ENCODE data around the gene TMCO5A. TPM values are rescaled to one million over a fixed set of nuclear protein-coding genes. Genes with fewer than 3 reads are reported as not detected.

TMCO5A gene
- total RNA-seq, 2 donors from 2014 or later: 2.8 TPM; not detected in 1

GRCh38 chr15:37931868-37932267 lies 2.6 kb upstream of the TMCO5A start:
- Histone ChIP-seq H3K9me3 (no peaks in the 10 kb centered on the region), H3K4me1 (replicated peaks) (no peaks in the 10 kb centered on the region), H3K27ac (no peak overlapping the region), H3K36me3 (no peaks in the 10 kb centered on the region), H3K27me3 (replicated peaks; ENCODE audit: insufficient read depth) (no peaks in the 10 kb centered on the region), H3K4me3 (no peak overlapping the region)
- intact Hi-C loops (cut with DNase I): no loop called here
- DNase-seq (ENCODE audit: low spot score): no peak
- 74% methylated on average over 1 of the region's 1 CpG for WGBS
- no peak for TF ChIP-seq POLR2AphosphoS5 (IDR thresholded peaks at IDR 0.05)
- no peak for TF ChIP-seq CTCF (IDR thresholded peaks at IDR 0.05)
- TF ChIP-seq POLR2A (IDR thresholded peaks at IDR 0.05): no peak

GRCh38 chr15:37932549-37932948 lies 1.9 kb upstream of the TMCO5A start:
- no peak overlapping the region for H3K27ac ChIP-seq
- H3K36me3 ChIP-seq: no peaks in the 10 kb centered on the region
- no peak overlapping the region for H3K4me3 ChIP-seq
- DNase-seq (ENCODE audit: low spot score): no peak
- intact Hi-C loops (cut with DNase I): no loop called here
- no peaks in the 10 kb centered on the region for H3K9me3 ChIP-seq
- TF ChIP-seq POLR2A (IDR thresholded peaks at IDR 0.05) (no peak), POLR2AphosphoS5 (IDR thresholded peaks at IDR 0.05) (no peak), CTCF (IDR thresholded peaks at IDR 0.05) (no peak)
- WGBS: 54% methylated on average over 3 of the region's 3 CpGs
- H3K4me1 ChIP-seq (replicated peaks): no peaks in the 10 kb centered on the region
- no peaks in the 10 kb centered on the region for H3K27me3 ChIP-seq (replicated peaks; ENCODE audit: insufficient read depth)

GRCh38 chr15:37933666-37934065 lies 774 bp upstream of the TMCO5A start:
- 36% methylated on average over 1 of the region's 1 CpG for WGBS
- intact Hi-C loops (cut with DNase I): no loop called here

DNA sequence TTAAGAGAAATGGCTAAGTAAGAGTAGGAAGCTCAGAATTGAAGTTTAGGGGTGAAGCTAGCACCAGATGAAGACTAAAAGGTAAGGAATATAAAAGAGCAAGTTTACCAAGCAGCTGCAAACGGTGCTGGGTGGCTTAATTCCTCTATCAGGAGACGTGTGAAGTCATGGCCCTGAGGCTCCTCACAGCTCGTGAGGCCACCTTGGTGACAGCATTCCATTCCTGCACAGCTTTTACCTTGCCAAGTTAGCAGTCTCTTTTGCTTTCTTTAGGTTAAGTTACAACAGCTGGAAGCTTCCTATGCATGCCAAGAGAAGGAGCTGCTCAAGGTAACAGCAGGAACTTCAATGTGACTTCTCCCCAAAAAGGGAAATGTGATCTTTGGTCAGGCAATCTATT lies 6.4 kb downstream of the TMCO5A start:
- H3K36me3 ChIP-seq: no peaks in the 10 kb centered on the region
- intact Hi-C loops (cut with DNase I): no loop called here
- H3K9me3 ChIP-seq: no peaks in the 10 kb centered on the region
- TF ChIP-seq POLR2AphosphoS5 (IDR thresholded peaks at IDR 0.05) (no peak), CTCF (IDR thresholded peaks at IDR 0.05) (no peak), POLR2A (IDR thresholded peaks at IDR 0.05) (no peak)
- no peak for DNase-seq (ENCODE audit: low spot score)
- no peak overlapping the region for H3K4me3 ChIP-seq
- no peaks in the 10 kb centered on the region for H3K27me3 ChIP-seq (replicated peaks; ENCODE audit: insufficient read depth)
- WGBS: 22% methylated on average over 3 of the region's 3 CpGs
- H3K27ac ChIP-seq: no peak overlapping the region
- H3K4me1 ChIP-seq (replicated peaks): no peaks in the 10 kb centered on the region

More at GRCh38 chr15:37933666-37934065, 774 bp upstream of the TMCO5A start:
- DNase-seq (ENCODE audit: low spot score): no peak
- Histone ChIP-seq H3K27ac (no peak overlapping the region), H3K27me3 (replicated peaks; ENCODE audit: insufficient read depth) (no peaks in the 10 kb centered on the region), H3K36me3 (no peaks in the 10 kb centered on the region), H3K9me3 (no peaks in the 10 kb centered on the region), H3K4me1 (replicated peaks) (no peaks in the 10 kb centered on the region), H3K4me3 (no peak overlapping the region)
- no peak for TF ChIP-seq POLR2AphosphoS5 (IDR thresholded peaks at IDR 0.05)
- no peak for TF ChIP-seq CTCF (IDR thresholded peaks at IDR 0.05)

GRCh38 chr15:37941779-37942178 lies 7.3 kb downstream of the TMCO5A start:
- no peak overlapping the region for H3K27ac ChIP-seq

More at GRCh38 chr15:37941779-37942178, 7.3 kb downstream of the TMCO5A start:
- intact Hi-C loops (cut with DNase I): no loop called here
- H3K9me3 ChIP-seq: no peaks in the 10 kb centered on the region
- no peaks in the 10 kb centered on the region for H3K4me1 ChIP-seq (replicated peaks)
- no peak for DNase-seq (ENCODE audit: low spot score)
- H3K27me3 ChIP-seq (replicated peaks; ENCODE audit: insufficient read depth): no peaks in the 10 kb centered on the region
- H3K36me3 ChIP-seq: no peaks in the 10 kb centered on the region
- H3K4me3 ChIP-seq: no peak overlapping the region
- no peak for TF ChIP-seq POLR2AphosphoS5 (IDR thresholded peaks at IDR 0.05)
- no peak for TF ChIP-seq POLR2A (IDR thresholded peaks at IDR 0.05)
- TF ChIP-seq CTCF (IDR thresholded peaks at IDR 0.05): no peak

Measured in prostate gland (tissue), 2 donors.